WTC11 (cell line): ENCODE data around the gene ZFP69.

ENCODE experiments used
- ATF1 ChIP-seq: sonication (generic); formaldehyde crosslinking; IDR thresholded peaks from 2 replicates; pipeline ENCODE4 v1.8.1; 2023; ENCODE audit warnings: mild to moderate bottlenecking, moderate library complexity, missing genetic modification reagents
- FOXK1 ChIP-seq: sonication (generic); formaldehyde crosslinking; IDR thresholded peaks from 2 replicates; pipeline ENCODE4 v1.8.0; 2022; ENCODE audit warnings: mild to moderate bottlenecking, moderate library complexity, missing genetic modification reagents
- FOXP1 ChIP-seq: sonication (generic); formaldehyde crosslinking; IDR thresholded peaks from 2 replicates; pipeline ENCODE4 v1.8.0; 2022; ENCODE audit warnings: missing genetic modification reagents, mild to moderate bottlenecking, moderate library complexity, borderline replicate concordance
- JAZF1 ChIP-seq: fragments of 250-450 bp; sonication (Bioruptor Pico); IDR thresholded peaks from 2 replicates; pipeline ENCODE4 v1.9.0; 2021; ENCODE audit warnings: moderate library complexity, mild to moderate bottlenecking, inconsistent platforms
- SP1 ChIP-seq: sonication (generic); formaldehyde crosslinking; conservative IDR thresholded peaks from 2 replicates; pipeline ENCODE4 v1.8.1; 2022; ENCODE audit warnings: missing genetic modification reagents
- TF ChIP-seq, protein P1 (sequence below): sonication (generic); formaldehyde crosslinking; IDR thresholded peaks from 2 replicates; pipeline ENCODE4 v1.8.1; 2023; ENCODE audit warnings: mild to moderate bottlenecking, missing genetic modification reagents
- TF ChIP-seq, protein P2 (sequence below): fragments of 200-600 bp; IDR thresholded peaks from 2 replicates; pipeline ENCODE4 v1.8.0; 2022; ENCODE audit warnings: antibody characterized with exemption
- TF ChIP-seq, protein P3 (sequence below): sonication (generic); formaldehyde crosslinking; IDR thresholded peaks from 2 replicates; pipeline ENCODE4 v1.8.0; 2022; ENCODE audit warnings: mild to moderate bottlenecking, missing genetic modification reagents
- TF ChIP-seq, protein P4 (sequence below): fragments of 250-450 bp; sonication (Bioruptor Pico); IDR thresholded peaks from 2 replicates; pipeline ENCODE4 v2.1.2; 2022; ENCODE audit warnings: mild to moderate bottlenecking, moderate library complexity
- TF ChIP-seq, protein P5 (sequence below): sonication (generic); formaldehyde crosslinking; IDR thresholded peaks from 2 replicates; pipeline ENCODE4 v1.8.0; 2023; ENCODE audit warnings: missing genetic modification reagents, mild to moderate bottlenecking, borderline replicate concordance
- TF ChIP-seq, protein P6 (sequence below): sonication (generic); formaldehyde crosslinking; IDR thresholded peaks from 2 replicates; pipeline ENCODE4 v1.8.0; 2022; ENCODE audit warnings: mild to moderate bottlenecking, missing genetic modification reagents
- TF ChIP-seq, protein P7 (sequence below): sonication (generic); formaldehyde crosslinking; IDR thresholded peaks from 2 replicates; pipeline ENCODE4 v1.8.1; 2022; ENCODE audit warnings: missing genetic modification reagents, borderline replicate concordance

DNA sequence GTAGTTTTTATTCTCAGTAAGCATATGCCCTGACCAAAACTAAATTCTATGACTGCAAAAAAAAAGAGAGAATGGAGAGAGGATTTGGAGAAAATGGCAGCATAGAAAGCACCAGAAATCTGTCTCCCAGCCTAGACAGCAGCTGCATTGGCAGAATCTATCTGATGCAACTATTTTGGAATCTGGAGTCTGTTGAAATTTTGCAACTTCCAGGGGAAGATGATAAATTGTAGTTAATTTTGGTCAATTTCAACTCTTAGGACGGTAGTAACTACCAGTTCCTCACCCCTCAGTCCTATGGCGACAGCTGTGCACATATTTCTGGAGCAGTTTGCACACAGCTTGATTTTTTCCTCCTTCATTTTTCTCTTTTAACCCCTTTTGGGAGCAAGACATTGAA lies 42.4 kb downstream of the ZFP69 start:
- TF ChIP-seq, protein P1, sequence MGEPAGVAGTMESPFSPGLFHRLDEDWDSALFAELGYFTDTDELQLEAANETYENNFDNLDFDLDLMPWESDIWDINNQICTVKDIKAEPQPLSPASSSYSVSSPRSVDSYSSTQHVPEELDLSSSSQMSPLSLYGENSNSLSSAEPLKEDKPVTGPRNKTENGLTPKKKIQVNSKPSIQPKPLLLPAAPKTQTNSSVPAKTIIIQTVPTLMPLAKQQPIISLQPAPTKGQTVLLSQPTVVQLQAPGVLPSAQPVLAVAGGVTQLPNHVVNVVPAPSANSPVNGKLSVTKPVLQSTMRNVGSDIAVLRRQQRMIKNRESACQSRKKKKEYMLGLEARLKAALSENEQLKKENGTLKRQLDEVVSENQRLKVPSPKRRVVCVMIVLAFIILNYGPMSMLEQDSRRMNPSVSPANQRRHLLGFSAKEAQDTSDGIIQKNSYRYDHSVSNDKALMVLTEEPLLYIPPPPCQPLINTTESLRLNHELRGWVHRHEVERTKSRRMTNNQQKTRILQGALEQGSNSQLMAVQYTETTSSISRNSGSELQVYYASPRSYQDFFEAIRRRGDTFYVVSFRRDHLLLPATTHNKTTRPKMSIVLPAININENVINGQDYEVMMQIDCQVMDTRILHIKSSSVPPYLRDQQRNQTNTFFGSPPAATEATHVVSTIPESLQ = no peak
- TF ChIP-seq, protein P2, sequence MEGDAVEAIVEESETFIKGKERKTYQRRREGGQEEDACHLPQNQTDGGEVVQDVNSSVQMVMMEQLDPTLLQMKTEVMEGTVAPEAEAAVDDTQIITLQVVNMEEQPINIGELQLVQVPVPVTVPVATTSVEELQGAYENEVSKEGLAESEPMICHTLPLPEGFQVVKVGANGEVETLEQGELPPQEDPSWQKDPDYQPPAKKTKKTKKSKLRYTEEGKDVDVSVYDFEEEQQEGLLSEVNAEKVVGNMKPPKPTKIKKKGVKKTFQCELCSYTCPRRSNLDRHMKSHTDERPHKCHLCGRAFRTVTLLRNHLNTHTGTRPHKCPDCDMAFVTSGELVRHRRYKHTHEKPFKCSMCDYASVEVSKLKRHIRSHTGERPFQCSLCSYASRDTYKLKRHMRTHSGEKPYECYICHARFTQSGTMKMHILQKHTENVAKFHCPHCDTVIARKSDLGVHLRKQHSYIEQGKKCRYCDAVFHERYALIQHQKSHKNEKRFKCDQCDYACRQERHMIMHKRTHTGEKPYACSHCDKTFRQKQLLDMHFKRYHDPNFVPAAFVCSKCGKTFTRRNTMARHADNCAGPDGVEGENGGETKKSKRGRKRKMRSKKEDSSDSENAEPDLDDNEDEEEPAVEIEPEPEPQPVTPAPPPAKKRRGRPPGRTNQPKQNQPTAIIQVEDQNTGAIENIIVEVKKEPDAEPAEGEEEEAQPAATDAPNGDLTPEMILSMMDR = no peak
- TF ChIP-seq, protein P3, sequence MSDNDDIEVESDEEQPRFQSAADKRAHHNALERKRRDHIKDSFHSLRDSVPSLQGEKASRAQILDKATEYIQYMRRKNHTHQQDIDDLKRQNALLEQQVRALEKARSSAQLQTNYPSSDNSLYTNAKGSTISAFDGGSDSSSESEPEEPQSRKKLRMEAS = no peak
- TF ChIP-seq JAZF1 (CRISPR knock-in tag) (no peak), FOXP1 (no peak), SP1 (CRISPR knock-in tag) (no peak), FOXK1 (CRISPR knock-in tag) (no peak), ATF1 (CRISPR knock-in tag) (no peak)
- TF ChIP-seq, protein P4, sequence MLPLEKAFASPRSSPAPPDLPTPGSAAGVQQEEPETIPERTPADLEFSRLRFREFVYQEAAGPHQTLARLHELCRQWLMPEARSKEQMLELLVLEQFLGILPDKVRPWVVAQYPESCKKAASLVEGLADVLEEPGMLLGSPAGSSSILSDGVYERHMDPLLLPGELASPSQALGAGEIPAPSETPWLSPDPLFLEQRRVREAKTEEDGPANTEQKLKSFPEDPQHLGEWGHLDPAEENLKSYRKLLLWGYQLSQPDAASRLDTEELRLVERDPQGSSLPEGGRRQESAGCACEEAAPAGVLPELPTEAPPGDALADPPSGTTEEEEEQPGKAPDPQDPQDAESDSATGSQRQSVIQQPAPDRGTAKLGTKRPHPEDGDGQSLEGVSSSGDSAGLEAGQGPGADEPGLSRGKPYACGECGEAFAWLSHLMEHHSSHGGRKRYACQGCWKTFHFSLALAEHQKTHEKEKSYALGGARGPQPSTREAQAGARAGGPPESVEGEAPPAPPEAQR (CRISPR knock-in tag) = no peak
- TF ChIP-seq, protein P5, sequence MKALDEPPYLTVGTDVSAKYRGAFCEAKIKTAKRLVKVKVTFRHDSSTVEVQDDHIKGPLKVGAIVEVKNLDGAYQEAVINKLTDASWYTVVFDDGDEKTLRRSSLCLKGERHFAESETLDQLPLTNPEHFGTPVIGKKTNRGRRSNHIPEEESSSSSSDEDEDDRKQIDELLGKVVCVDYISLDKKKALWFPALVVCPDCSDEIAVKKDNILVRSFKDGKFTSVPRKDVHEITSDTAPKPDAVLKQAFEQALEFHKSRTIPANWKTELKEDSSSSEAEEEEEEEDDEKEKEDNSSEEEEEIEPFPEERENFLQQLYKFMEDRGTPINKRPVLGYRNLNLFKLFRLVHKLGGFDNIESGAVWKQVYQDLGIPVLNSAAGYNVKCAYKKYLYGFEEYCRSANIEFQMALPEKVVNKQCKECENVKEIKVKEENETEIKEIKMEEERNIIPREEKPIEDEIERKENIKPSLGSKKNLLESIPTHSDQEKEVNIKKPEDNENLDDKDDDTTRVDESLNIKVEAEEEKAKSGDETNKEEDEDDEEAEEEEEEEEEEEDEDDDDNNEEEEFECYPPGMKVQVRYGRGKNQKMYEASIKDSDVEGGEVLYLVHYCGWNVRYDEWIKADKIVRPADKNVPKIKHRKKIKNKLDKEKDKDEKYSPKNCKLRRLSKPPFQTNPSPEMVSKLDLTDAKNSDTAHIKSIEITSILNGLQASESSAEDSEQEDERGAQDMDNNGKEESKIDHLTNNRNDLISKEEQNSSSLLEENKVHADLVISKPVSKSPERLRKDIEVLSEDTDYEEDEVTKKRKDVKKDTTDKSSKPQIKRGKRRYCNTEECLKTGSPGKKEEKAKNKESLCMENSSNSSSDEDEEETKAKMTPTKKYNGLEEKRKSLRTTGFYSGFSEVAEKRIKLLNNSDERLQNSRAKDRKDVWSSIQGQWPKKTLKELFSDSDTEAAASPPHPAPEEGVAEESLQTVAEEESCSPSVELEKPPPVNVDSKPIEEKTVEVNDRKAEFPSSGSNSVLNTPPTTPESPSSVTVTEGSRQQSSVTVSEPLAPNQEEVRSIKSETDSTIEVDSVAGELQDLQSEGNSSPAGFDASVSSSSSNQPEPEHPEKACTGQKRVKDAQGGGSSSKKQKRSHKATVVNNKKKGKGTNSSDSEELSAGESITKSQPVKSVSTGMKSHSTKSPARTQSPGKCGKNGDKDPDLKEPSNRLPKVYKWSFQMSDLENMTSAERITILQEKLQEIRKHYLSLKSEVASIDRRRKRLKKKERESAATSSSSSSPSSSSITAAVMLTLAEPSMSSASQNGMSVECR (CRISPR knock-in tag) = no peak
- TF ChIP-seq, protein P6, sequence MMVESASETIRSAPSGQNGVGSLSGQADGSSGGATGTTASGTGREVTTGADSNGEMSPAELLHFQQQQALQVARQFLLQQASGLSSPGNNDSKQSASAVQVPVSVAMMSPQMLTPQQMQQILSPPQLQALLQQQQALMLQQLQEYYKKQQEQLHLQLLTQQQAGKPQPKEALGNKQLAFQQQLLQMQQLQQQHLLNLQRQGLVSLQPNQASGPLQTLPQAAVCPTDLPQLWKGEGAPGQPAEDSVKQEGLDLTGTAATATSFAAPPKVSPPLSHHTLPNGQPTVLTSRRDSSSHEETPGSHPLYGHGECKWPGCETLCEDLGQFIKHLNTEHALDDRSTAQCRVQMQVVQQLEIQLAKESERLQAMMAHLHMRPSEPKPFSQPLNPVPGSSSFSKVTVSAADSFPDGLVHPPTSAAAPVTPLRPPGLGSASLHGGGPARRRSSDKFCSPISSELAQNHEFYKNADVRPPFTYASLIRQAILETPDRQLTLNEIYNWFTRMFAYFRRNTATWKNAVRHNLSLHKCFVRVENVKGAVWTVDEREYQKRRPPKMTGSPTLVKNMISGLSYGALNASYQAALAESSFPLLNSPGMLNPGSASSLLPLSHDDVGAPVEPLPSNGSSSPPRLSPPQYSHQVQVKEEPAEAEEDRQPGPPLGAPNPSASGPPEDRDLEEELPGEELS = no peak
- TF ChIP-seq, protein P7, sequence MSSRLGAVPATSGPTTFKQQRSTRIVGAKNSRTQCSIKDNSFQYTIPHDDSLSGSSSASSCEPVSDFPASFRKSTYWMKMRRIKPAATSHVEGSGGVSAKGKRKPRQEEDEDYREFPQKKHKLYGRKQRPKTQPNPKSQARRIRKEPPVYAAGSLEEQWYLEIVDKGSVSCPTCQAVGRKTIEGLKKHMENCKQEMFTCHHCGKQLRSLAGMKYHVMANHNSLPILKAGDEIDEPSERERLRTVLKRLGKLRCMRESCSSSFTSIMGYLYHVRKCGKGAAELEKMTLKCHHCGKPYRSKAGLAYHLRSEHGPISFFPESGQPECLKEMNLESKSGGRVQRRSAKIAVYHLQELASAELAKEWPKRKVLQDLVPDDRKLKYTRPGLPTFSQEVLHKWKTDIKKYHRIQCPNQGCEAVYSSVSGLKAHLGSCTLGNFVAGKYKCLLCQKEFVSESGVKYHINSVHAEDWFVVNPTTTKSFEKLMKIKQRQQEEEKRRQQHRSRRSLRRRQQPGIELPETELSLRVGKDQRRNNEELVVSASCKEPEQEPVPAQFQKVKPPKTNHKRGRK (CRISPR knock-in tag) = no peak
